Measurements from ENCODE around the gene GOPC.

DNA sequence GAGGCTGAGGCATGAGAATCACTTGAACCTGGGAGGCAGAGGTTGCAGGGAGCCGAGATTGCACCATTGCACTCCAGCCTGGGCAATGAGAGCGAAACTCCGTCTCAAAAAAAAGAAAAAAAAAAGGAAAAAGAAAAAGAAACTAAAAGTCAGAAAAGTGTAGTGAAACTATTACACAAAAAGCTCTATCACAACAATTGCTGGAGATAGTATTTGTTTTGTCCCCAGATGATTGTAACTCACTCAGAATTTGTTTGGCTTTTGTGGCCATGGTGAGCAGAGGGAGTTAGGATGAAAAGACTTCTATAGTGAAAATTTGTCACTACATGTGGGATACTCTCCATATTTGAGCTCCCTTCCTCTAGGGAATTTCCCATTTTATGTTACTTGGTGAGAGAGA lies 5.2 kb upstream of the GOPC start:
- TF ChIP-seq, protein P1, sequence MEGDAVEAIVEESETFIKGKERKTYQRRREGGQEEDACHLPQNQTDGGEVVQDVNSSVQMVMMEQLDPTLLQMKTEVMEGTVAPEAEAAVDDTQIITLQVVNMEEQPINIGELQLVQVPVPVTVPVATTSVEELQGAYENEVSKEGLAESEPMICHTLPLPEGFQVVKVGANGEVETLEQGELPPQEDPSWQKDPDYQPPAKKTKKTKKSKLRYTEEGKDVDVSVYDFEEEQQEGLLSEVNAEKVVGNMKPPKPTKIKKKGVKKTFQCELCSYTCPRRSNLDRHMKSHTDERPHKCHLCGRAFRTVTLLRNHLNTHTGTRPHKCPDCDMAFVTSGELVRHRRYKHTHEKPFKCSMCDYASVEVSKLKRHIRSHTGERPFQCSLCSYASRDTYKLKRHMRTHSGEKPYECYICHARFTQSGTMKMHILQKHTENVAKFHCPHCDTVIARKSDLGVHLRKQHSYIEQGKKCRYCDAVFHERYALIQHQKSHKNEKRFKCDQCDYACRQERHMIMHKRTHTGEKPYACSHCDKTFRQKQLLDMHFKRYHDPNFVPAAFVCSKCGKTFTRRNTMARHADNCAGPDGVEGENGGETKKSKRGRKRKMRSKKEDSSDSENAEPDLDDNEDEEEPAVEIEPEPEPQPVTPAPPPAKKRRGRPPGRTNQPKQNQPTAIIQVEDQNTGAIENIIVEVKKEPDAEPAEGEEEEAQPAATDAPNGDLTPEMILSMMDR (conservative IDR thresholded peaks at IDR 0.05; ENCODE audit: low read length), result no peak
- TF ChIP-seq EZH2phosphoT487 (IDR thresholded peaks at IDR 0.05; ENCODE audit: borderline replicate concordance), result no peak
